ENCODE measurements around the gene KLF15. TPM values are rescaled to one million over a fixed set of nuclear protein-coding genes. Genes with fewer than 3 reads are reported as not detected.

The KLF15 gene
- total and polyA plus RNA-seq, 8 donors: 5.4 to 14.8 (median 9.7) TPM

DNA sequence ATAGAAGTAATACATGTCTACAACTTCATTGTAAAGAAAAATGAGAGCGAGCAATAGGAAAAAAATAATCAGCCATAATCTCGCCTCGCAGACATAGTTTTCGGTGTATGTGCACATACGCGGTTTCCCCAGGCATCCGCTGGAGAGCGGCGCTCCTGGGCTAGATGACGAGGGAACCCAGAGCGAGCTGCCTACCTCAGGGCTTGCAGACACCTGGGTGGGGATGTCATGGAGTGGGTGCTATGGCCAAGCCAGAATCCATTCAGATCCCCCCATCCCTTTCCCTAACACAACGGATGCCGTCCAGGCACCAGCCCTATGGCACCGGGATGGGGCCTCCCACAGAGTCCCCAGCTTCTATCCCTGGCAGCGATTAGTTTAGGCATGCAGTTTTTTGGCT lies 33.0 kb upstream of the KLF15 start:
- no peak for ATAC-seq
- intact Hi-C loops (cut with DNase I): loop anchor here in 1 of 2 donors (5.0 kb wide), 2 partner anchors 133 to 258 kb away; no protein-coding TSS in a partner anchor
- TF ChIP-seq, protein P1, sequence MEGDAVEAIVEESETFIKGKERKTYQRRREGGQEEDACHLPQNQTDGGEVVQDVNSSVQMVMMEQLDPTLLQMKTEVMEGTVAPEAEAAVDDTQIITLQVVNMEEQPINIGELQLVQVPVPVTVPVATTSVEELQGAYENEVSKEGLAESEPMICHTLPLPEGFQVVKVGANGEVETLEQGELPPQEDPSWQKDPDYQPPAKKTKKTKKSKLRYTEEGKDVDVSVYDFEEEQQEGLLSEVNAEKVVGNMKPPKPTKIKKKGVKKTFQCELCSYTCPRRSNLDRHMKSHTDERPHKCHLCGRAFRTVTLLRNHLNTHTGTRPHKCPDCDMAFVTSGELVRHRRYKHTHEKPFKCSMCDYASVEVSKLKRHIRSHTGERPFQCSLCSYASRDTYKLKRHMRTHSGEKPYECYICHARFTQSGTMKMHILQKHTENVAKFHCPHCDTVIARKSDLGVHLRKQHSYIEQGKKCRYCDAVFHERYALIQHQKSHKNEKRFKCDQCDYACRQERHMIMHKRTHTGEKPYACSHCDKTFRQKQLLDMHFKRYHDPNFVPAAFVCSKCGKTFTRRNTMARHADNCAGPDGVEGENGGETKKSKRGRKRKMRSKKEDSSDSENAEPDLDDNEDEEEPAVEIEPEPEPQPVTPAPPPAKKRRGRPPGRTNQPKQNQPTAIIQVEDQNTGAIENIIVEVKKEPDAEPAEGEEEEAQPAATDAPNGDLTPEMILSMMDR (IDR thresholded peaks at IDR 0.05): no peak
- Histone ChIP-seq H3K36me3 (no peaks in the 10 kb centered on the region), H3K4me1 (peaks cover 6 to 21% of the 10 kb centered on the region in 2 donors), H3K27me3 (peaks cover 7 to 54% of the 10 kb centered on the region in 2 donors), H3K27ac (no peak overlapping the region), H3K9me3 (no peaks in the 10 kb centered on the region), H3K4me3 (no peak overlapping the region)
- DNase-seq: peak in 2 of 4 donors; percentile 19 to 55

DNA sequence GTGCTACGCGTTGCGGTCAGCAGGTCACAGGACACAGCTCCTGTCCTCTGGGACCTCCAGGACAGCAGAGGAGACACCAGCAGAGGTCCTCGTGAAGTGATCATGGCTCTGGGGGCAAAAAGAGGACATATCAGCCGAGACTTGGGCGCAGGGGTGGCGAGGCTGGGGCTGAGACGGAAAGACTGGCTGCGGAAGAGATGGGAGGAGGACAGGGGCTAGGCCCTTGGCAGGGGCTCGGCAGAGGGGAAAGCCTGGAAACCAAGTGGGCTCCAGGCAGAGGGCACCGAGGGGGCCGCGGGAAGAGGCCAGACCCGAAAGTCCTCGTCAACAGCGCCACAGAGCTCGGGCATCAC lies 32.6 kb upstream of the KLF15 start:
- intact Hi-C loops (cut with DNase I): loop anchor here in 1 of 2 donors (5.0 kb wide), 2 partner anchors 132 to 257 kb away; no protein-coding TSS in a partner anchor
- ATAC-seq: no peak
- Histone ChIP-seq H3K9me3 (no peaks in the 10 kb centered on the region), H3K4me3 (no peak overlapping the region), H3K4me1 (peaks cover 6 to 17% of the 10 kb centered on the region in 2 donors), H3K36me3 (no peaks in the 10 kb centered on the region), H3K27me3 (peaks cover 3 to 49% of the 10 kb centered on the region in 2 donors), H3K27ac (no peak overlapping the region)
- peak in 2 of 4 donors; percentile 32 to 71 for DNase-seq
- TF ChIP-seq, protein P1 (IDR thresholded peaks at IDR 0.05): no peak

DNA sequence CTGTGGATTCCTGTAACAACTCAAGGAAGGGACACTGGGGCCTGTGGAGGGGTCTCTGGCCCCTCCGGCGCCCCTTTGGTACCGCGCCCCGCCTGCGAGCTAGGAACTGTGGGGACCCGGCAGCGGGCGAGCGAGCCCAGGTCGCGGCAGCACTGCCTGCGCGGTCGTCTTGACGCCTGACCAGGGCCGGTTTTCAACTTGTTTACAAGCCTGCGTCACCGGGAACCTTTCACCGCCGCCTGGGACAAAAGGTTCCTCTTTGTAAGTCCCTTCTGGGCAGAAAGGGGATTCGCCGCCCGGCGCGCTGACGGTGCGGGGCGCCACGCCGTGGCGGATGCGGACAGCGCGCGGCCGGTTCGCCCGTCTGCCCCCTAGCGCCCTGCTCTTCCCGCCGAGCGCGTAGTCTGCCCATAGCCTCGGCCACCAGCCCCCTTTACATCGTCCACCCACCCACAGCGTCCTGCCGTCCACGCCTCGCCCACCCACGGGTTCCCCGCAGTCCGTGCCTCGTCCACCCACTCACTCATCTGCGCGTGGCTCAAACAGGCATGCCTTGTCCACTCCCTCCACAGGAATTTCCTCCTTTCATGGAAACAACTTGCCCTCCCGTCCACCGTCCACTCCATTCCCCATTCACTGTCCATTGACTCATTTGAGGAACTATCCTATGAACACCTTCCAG lies 32.0 kb upstream of the KLF15 start:
- intact Hi-C loops (cut with DNase I): no loop called here

DNA sequence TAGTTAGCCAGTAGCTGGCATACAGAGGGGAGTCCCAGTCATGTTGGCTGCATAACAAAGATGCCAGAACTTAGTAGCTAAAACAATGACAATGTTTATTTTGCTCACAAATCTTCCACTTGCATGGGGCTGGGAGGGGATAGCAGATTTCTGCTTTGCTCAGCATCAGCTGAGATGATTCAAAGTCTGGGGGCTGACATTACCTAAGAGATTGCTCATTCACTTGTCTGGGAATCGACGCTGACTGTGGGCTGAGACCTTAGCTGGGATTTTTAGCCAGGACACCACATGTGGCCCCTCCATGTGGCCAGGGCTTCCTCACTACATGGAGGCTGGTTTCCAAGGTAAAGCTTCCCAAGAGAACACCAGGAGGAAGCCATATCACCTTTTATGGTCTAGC lies 24.8 kb upstream of the KLF15 start:
- intact Hi-C loops (cut with DNase I): no loop called here
- Histone ChIP-seq H3K27me3 (peaks cover 0 to 9% of the 10 kb centered on the region in 2 donors), H3K36me3 (no peaks in the 10 kb centered on the region), H3K9me3 (no peaks in the 10 kb centered on the region), H3K4me3 (no peak overlapping the region), H3K4me1 (no peaks in the 10 kb centered on the region), H3K27ac (no peak overlapping the region)
- DNase-seq (no peak), ATAC-seq (no peak)
- TF ChIP-seq, protein P1 (IDR thresholded peaks at IDR 0.05): no peak

More for the DNA sequence above, 32.0 kb upstream of the KLF15 start:
- DNase-seq (peak; percentile 82 to 94 (median 93)), ATAC-seq (peak; percentile 99)
- Histone ChIP-seq H3K36me3 (no peaks in the 10 kb centered on the region), H3K9me3 (no peaks in the 10 kb centered on the region), H3K27me3 (peaks cover 0 to 44% of the 10 kb centered on the region in 2 donors), H3K4me3 (peak overlapping the region; percentile 17 to 26), H3K27ac (peak overlapping the region; percentile 54 to 64), H3K4me1 (peaks cover 6 to 13% of the 10 kb centered on the region in 2 donors)
- TF ChIP-seq, protein P1 (IDR thresholded peaks at IDR 0.05): peak; percentile 85 to 92

DNA sequence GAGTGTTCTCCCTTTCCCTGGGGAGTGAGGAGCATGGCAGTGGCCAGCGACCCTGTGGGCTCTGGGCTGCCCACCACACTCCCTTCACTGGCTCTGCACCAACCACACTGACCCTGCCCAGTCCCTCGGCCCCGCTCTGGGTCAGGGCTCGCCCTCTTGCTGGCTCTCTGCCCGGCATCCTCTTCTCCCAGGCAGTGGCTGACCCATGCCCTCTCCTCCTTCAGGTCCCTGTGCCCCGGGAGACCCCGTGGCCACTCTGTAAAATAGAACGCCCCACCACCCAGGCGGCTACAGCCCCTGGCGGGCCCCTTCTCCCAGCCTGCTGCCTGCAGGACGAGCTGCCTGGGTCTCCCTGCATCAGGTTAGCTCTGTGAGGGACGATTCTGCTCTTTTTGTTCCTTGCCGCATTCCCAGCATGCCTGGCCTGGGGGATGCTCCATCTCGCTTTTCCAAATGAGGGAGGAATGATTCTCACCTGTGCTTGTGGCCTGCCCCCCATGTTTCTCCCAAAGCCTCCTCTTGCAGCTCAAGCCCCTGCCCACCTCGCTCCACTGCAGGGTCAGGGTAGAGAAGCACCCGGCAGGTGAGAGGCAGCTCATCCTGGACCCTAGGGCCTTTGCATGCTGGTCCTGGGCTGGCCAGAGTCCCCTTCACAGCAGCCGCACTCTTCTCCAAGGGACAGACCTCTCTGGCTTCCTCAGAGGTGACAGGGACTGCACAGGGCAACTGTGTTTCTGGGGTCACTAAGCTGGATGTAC lies 23.0 kb upstream of the KLF15 start:
- Histone ChIP-seq H3K4me1 (no peaks in the 10 kb centered on the region), H3K36me3 (no peaks in the 10 kb centered on the region), H3K9me3 (no peaks in the 10 kb centered on the region), H3K4me3 (no peak overlapping the region), H3K27ac (no peak overlapping the region), H3K27me3 (peaks cover 0 to 9% of the 10 kb centered on the region in 2 donors)
- peak in 2 of 4 donors; percentile 6 to 68 for DNase-seq
- TF ChIP-seq, protein P1 (IDR thresholded peaks at IDR 0.05): no peak
- ATAC-seq: no peak
- intact Hi-C loops (cut with DNase I): no loop called here
